GM12873 (cell line): ENCODE measurements around the gene ECD.

ENCODE experiments used
- CTCF ChIP-seq: IDR thresholded peaks from 2 replicates; pipeline ENCODE4 v1.5.1; 2012; ENCODE audit warnings: low read depth, mild to moderate bottlenecking, moderate library complexity, low read length, control low read depth; ENCODE audit not compliant: insufficient read depth; ENCODE audit errors: missing control alignments

ECD gene

GRCh38 chr10:73131913-73132686 lies 35.7 kb downstream of the ECD start:
- no peak for TF ChIP-seq CTCF

GRCh38 chr10:73131301-73131700 lies 36.5 kb downstream of the ECD start:
- TF ChIP-seq CTCF = no peak

- no peak for TF ChIP-seq CTCF
Observed at GRCh38 chr10:73126343-73126742, 41.5 kb downstream of the ECD start.

DNA sequence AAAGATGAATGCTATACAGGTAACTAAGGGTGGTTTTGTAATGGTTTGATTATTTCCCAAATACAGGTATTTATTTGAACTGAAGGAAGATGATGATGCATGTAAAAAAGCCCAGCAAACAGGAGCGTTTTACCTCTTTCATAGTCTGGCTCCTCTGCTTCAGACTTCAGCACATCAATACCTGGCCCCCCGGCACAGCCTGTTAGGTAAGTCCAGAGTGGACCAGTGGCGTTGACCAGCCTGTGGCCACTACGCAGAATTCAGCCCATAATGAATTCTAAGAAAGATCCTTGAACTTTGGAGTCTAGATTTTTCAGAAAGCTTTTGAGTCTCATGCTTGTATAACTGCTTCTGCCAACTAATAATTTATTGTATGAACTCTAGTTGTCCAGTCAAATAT lies 47.9 kb downstream of the ECD start:
- TF ChIP-seq CTCF = no peak

GRCh38 chr10:73119457-73119856 lies 48.4 kb downstream of the ECD start:
- no peak for TF ChIP-seq CTCF

GRCh38 chr10:73117976-73118743 lies 49.6 kb downstream of the ECD start:
- TF ChIP-seq CTCF = no peak

DNA sequence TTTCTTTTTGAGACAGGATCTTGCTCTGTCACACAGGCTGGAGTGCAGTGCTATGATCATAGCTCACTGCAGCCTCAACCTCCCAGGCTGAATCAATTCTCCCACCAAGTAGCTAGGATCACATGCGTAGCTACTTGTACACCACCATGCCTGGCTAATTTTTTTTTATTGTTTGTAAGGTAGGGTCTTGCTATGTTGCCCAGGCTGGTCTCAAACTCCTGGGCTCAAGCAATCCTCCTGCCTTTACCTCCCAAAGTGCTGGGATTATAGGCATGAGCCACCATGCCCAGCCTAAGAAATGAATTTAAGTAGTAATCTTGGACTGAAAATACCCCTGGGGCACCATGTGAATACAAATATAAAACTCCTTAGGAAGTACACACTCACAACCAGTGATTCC lies 51.8 kb downstream of the ECD start:
- TF ChIP-seq CTCF = no peak
